SK-N-DZ (cell line): Measurements from ENCODE around the gene SCMH1.
A peak's percentile ranks its signal among the peaks of the same experiment; 100 is the strongest.
"Not testable (repeated sequence)": the region's sequence is repeated elsewhere in the genome, so short reads cannot be mapped to it uniquely, and the experiment has no call there.

ENCODE experiments used
- DNase-seq: peaks from one replicate; pipeline ENCODE4 v3.0.0-alpha.2; 2015; ENCODE audit warnings: low spot score

The SCMH1 gene

GRCh38 chr1:41251120-41251519, 9.0 kb upstream of the SCMH1 start:
- DNase-seq, result not testable (repeated sequence)

GRCh38 chr1:41249319-41249718, 7.2 kb upstream of the SCMH1 start:
- DNase-seq, result no peak

GRCh38 chr1:41246568-41246967, 4.5 kb upstream of the SCMH1 start:
- no peak for DNase-seq

GRCh38 chr1:41245659-41246058, 3.6 kb upstream of the SCMH1 start:
- DNase-seq, result no peak

GRCh38 chr1:41243079-41243385, 926 bp upstream of the SCMH1 start:
- no peak for DNase-seq

- DNase-seq, result peak; percentile 42
Measured at GRCh38 chr1:41242342-41243078, 404 bp upstream of the SCMH1 start.

- no peak for DNase-seq
Measured at GRCh38 chr1:41241354-41241748, 755 bp downstream of the SCMH1 start.

GRCh38 chr1:41240781-41241353, 1.2 kb downstream of the SCMH1 start:
- no peak for DNase-seq

GRCh38 chr1:41239988-41240610, 2.0 kb downstream of the SCMH1 start:
- DNase-seq, result peak; percentile 25

- DNase-seq, result no peak
Measured at GRCh38 chr1:41238311-41238988, 3.7 kb downstream of the SCMH1 start.

GRCh38 chr1:41236781-41237180, 5.3 kb downstream of the SCMH1 start:
- no peak for DNase-seq

- DNase-seq, result no peak
Measured at GRCh38 chr1:41235893-41236292, 6.2 kb downstream of the SCMH1 start.

GRCh38 chr1:41233708-41234107, 8.4 kb downstream of the SCMH1 start:
- DNase-seq, result no peak

GRCh38 chr1:41232305-41232704, 9.8 kb downstream of the SCMH1 start:
- DNase-seq, result no peak

GRCh38 chr1:41230656-41231055, 11.4 kb downstream of the SCMH1 start:
- DNase-seq, result no peak

- not testable (repeated sequence) for DNase-seq
Measured at GRCh38 chr1:41229219-41229618, 12.9 kb downstream of the SCMH1 start.

GRCh38 chr1:41226815-41227434, 15.2 kb downstream of the SCMH1 start:
- DNase-seq, result no peak

GRCh38 chr1:41225495-41225894, 16.6 kb downstream of the SCMH1 start:
- no peak for DNase-seq

GRCh38 chr1:41222496-41222895, 19.6 kb downstream of the SCMH1 start:
- no peak for DNase-seq

GRCh38 chr1:41221995-41222394, 20.1 kb downstream of the SCMH1 start:
- no peak for DNase-seq

GRCh38 chr1:41218152-41218551, 24.0 kb downstream of the SCMH1 start:
- no peak for DNase-seq

- DNase-seq, result no peak
Measured at GRCh38 chr1:41217441-41217840, 24.7 kb downstream of the SCMH1 start.
